ENCODE results near the gene GABBR1. TPM values are rescaled to one million over a fixed set of nuclear protein-coding genes. Genes with fewer than 3 reads are reported as not detected.

Gene GABBR1
- total and polyA plus RNA-seq, 2 of the 13 experiments (the other 11 are each of a cell fraction or from before 2014, with no cell fraction given) = 0.07 to 0.37 TPM

DNA sequence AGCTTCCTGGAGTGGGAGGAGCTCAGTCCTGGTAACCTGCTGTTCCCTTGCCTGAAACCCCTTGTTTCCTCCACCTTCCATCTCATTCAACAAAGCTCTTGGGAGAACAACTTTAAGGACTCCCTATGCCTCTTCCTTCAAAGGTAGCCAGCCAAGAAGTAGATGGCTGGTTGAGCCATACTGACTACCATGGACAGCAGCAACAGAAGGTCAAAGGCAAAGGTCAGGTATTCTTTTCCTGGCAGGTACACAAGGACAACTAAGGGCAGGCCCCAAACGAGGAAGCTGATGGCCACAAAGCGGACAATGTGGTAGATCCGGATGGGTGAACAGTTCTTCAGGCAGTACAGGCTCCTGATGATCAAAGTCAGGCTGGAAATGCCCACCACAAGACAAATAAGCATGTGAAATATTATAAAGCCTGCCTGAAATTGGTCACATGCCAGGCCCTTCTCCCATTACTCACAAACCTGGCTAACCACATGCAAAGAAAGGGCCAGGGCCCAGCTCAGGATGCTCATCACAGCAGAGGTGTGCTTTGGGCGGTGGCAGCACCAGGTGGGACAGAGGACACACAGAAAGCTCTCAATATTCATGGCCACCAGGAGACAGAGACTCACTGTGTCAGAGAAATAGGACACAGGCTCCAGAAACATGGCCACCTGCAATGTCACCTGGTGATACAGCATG is 95.1 kb downstream of the GABBR1 start (continued):
- TF ChIP-seq, protein P1, sequence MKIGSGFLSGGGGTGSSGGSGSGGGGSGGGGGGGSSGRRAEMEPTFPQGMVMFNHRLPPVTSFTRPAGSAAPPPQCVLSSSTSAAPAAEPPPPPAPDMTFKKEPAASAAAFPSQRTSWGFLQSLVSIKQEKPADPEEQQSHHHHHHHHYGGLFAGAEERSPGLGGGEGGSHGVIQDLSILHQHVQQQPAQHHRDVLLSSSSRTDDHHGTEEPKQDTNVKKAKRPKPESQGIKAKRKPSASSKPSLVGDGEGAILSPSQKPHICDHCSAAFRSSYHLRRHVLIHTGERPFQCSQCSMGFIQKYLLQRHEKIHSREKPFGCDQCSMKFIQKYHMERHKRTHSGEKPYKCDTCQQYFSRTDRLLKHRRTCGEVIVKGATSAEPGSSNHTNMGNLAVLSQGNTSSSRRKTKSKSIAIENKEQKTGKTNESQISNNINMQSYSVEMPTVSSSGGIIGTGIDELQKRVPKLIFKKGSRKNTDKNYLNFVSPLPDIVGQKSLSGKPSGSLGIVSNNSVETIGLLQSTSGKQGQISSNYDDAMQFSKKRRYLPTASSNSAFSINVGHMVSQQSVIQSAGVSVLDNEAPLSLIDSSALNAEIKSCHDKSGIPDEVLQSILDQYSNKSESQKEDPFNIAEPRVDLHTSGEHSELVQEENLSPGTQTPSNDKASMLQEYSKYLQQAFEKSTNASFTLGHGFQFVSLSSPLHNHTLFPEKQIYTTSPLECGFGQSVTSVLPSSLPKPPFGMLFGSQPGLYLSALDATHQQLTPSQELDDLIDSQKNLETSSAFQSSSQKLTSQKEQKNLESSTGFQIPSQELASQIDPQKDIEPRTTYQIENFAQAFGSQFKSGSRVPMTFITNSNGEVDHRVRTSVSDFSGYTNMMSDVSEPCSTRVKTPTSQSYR (CRISPR knock-in tag; IDR thresholded peaks at IDR 0.05; ENCODE audit: borderline replicate concordance) = no peak
- no peak for TF ChIP-seq ZNF207 (IDR thresholded peaks at IDR 0.05; ENCODE audit: borderline replicate concordance)

DNA sequence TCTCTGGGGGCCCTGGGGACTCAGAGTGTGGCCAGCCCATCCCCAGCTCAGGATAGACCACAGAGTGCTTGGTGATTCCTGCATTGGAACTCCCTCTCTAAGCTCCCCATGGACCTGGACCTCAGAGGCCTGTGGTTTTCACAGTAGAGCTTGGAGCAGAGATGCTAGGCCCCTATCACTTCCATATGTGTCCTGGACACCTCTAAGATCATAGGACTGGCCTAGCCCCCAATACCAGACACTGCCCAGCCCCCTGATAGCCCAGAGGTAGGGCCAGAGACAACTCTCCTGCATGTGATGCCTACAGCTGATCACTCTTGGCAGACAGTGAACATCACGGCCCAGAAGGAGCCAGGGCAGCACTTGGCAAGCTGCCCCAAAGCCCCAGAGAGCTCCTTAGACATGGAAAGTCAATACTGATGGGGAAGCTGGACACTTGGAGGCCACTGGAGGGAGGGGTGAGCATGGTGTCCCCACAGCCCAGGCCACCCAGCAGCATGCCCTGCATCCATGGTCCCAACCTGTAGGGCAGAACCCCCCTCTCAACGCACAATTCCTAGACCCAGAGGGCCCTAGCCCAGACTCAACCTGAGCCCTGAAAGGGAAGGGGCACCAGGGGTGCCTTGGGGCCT is 100.5 kb downstream of the GABBR1 start:
- ChIA-PET POLR2A (no interaction called here), CTCF (ENCODE audit: low intra/inter-chr PET ratio, low total read pairs) (no interaction called here)
- WGBS (ENCODE audit: low lambda C conversion rate) = 0% methylated on average over 1 of the region's 2 CpGs
- Histone ChIP-seq H4K20me1 (ENCODE audit: insufficient read depth, low read length) (no peaks in the 10 kb centered on the region), H3K27me3 (ENCODE audit: control insufficient read depth in 1 of 2, insufficient read depth in 2 of 2, low read length in 2 of 2) (no peaks in the 10 kb centered on the region), H3K9ac (ENCODE audit: insufficient read depth, low read depth, low read length) (no peak overlapping the region), H3K9me3 (ENCODE audit: low read length) (no peaks in the 10 kb centered on the region), H3K4me2 (ENCODE audit: low read depth, low read length) (no peak overlapping the region), H3K36me3 (replicated peaks in 1 of 2; ENCODE audit: control insufficient read depth in 1 of 2, insufficient read depth in 2 of 2, low read length in 2 of 2) (no peaks in the 10 kb centered on the region), H3K4me3 (replicated peaks in 1 of 3; ENCODE audit: insufficient read depth in 1 of 3, low read depth in 2 of 3, low read length in 3 of 3) (no peak overlapping the region), H3K79me2 (ENCODE audit: insufficient read depth, low read length) (no peaks in the 10 kb centered on the region), H3K27ac (ENCODE audit: extremely low read length, insufficient read depth, low read length) (no peak overlapping the region), H2AFZ (ENCODE audit: low read length) (no peak overlapping the region), H3K4me1 (ENCODE audit: insufficient read depth, low read length) (no peaks in the 10 kb centered on the region)
- intact Hi-C loops (cut with micrococcal nuclease; ENCODE audit: unreplicated experiment) (no loop called here), in situ Hi-C loops (cut with HindIII; ENCODE audit: extremely low pct_ligation_motif_present, low pct_unique_long_range_greater_than_20kb) (no loop called here)
- BruUV-seq (replicated peaks) = no TSS peak
- DNase-seq (ENCODE audit: low spot score) = no peak
- FAIRE-seq = no peak
- TF ChIP-seq, protein P2, sequence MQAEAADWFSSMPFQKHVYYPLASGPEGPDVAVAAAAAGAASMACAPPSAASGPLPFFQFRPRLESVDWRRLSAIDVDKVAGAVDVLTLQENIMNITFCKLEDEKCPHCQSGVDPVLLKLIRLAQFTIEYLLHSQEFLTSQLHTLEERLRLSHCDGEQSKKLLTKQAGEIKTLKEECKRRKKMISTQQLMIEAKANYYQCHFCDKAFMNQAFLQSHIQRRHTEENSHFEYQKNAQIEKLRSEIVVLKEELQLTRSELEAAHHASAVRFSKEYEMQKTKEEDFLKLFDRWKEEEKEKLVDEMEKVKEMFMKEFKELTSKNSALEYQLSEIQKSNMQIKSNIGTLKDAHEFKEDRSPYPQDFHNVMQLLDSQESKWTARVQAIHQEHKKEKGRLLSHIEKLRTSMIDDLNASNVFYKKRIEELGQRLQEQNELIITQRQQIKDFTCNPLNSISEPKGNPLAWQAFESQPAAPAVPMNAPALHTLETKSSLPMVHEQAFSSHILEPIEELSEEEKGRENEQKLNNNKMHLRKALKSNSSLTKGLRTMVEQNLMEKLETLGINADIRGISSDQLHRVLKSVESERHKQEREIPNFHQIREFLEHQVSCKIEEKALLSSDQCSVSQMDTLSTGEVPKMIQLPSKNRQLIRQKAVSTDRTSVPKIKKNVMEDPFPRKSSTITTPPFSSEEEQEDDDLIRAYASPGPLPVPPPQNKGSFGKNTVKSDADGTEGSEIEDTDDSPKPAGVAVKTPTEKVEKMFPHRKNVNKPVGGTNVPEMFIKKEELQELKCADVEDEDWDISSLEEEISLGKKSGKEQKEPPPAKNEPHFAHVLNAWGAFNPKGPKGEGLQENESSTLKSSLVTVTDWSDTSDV (CRISPR knock-in tag; IDR thresholded peaks at IDR 0.05) = no peak
- TF ChIP-seq KLF16 (CRISPR knock-in tag; IDR thresholded peaks at IDR 0.05) (no peak), XBP1 (CRISPR knock-in tag; IDR thresholded peaks at IDR 0.05) (no peak), TMF1 (CRISPR knock-in tag; IDR thresholded peaks at IDR 0.05; ENCODE audit: low read depth) (no peak), CENPT (CRISPR knock-in tag; IDR thresholded peaks at IDR 0.05; ENCODE audit: low read depth) (no peak), CBX5 (CRISPR knock-in tag; IDR thresholded peaks at IDR 0.05; ENCODE audit: borderline replicate concordance) (no peak), TSC22D2 (CRISPR knock-in tag; IDR thresholded peaks at IDR 0.05; ENCODE audit: borderline replicate concordance) (no peak), POLR2A (IDR thresholded peaks at IDR 0.05; ENCODE audit: insufficient read depth in 1 of 2, low read depth in 2 of 2, low read length in 2 of 2) (no peak)
- TF ChIP-seq, protein P3, sequence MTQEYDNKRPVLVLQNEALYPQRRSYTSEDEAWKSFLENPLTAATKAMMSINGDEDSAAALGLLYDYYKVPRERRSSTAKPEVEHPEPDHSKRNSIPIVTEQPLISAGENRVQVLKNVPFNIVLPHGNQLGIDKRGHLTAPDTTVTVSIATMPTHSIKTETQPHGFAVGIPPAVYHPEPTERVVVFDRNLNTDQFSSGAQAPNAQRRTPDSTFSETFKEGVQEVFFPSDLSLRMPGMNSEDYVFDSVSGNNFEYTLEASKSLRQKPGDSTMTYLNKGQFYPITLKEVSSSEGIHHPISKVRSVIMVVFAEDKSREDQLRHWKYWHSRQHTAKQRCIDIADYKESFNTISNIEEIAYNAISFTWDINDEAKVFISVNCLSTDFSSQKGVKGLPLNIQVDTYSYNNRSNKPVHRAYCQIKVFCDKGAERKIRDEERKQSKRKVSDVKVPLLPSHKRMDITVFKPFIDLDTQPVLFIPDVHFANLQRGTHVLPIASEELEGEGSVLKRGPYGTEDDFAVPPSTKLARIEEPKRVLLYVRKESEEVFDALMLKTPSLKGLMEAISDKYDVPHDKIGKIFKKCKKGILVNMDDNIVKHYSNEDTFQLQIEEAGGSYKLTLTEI (CRISPR knock-in tag; conservative IDR thresholded peaks at IDR 0.05) = no peak
- TF ChIP-seq, protein P4, sequence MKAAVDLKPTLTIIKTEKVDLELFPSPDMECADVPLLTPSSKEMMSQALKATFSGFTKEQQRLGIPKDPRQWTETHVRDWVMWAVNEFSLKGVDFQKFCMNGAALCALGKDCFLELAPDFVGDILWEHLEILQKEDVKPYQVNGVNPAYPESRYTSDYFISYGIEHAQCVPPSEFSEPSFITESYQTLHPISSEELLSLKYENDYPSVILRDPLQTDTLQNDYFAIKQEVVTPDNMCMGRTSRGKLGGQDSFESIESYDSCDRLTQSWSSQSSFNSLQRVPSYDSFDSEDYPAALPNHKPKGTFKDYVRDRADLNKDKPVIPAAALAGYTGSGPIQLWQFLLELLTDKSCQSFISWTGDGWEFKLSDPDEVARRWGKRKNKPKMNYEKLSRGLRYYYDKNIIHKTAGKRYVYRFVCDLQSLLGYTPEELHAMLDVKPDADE (CRISPR knock-in tag; IDR thresholded peaks at IDR 0.05) = no peak
- no peak for ATAC-seq
